ENCODE measurements around the gene COL10A1. TPM values are rescaled to one million over a fixed set of nuclear protein-coding genes. Genes with fewer than 3 reads are reported as not detected.
A peak's percentile ranks its signal among the peaks of the same experiment; 100 is the strongest.

COL10A1 gene
- total RNA-seq, 1 donor from 2014 or later, result not detected

DNA sequence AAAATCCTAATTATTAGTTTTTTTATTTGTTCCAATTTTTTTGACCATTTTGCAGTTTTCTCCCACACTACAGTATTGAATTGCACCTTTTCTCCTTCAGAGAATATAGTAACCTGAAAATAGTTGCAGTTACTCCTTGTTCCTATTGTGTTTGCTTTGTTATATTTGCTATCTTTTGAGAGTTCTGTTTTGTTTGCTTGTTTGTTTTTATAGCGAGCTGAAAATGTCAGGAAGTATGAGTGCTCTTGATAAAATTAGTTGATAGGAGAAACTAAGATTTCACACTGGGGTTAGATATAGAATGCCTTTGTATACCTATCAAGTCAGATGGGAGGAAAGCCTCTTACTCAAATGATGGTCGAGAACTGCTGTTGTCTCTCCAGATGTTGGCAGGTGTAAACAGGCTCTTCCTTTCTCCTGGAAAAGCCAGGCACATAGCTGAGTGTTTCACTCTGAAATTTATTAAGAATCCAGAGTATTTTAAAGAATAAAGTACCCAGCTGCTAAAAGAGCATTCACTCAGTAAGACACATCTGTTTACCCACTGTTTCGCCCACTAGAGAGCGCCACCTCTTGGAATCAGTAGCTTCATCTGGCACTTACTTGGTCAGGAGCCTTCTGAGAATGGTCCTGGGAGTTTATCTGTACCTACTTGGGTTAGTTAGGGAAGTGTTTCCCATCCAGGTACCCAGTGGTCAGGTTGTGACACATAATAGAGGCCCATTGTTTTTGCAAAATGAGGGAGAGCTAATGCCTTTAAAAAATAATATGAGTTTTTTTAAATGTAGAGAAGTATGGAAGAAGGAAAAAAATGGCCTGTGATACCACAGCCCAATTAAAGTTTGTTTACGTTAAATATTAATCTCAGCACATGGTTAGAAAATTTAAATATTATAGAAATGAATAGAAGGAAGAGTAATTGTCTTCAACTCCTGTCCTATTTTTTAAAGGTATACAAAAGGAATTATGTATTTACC, 14.1 kb downstream of the COL10A1 start:
- Mint-ChIP-seq H3K36me3 (ENCODE audit: low read depth) (peaks cover 56% of the 10 kb centered on the region), H3K27me3 (ENCODE audit: low read depth) (no peaks in the 10 kb centered on the region), H3K9me3 (no peaks in the 10 kb centered on the region), H3K4me1 (ENCODE audit: low read depth) (peaks cover 2% of the 10 kb centered on the region), H3K27ac (no peak overlapping the region), H3K4me3 (ENCODE audit: low read depth) (no peak overlapping the region)
- no peak for DNase-seq (ENCODE audit: low spot score)
- intact Hi-C loops (cut with micrococcal nuclease), result no loop called here

- intact Hi-C loops (cut with micrococcal nuclease), result no loop called here
- Mint-ChIP-seq H3K27ac (no peak overlapping the region), H3K36me3 (ENCODE audit: low read depth) (peaks cover 52% of the 10 kb centered on the region), H3K4me3 (ENCODE audit: low read depth) (no peak overlapping the region), H3K9me3 (no peaks in the 10 kb centered on the region), H3K4me1 (ENCODE audit: low read depth) (peaks cover 22% of the 10 kb centered on the region), H3K27me3 (ENCODE audit: low read depth) (no peaks in the 10 kb centered on the region)
- no peak for DNase-seq (ENCODE audit: low spot score)
These were observed 17.1 kb downstream of the COL10A1 start for GRCh38 chr6:116108836-116109235.

- no peaks in the 10 kb centered on the region for H3K27me3 Mint-ChIP-seq (ENCODE audit: low read depth)
- H3K27ac Mint-ChIP-seq, result no peak overlapping the region
- intact Hi-C loops (cut with micrococcal nuclease), result no loop called here
- no peak for DNase-seq (ENCODE audit: low spot score)
- peaks cover 42% of the 10 kb centered on the region for H3K36me3 Mint-ChIP-seq (ENCODE audit: low read depth)
- H3K4me1 Mint-ChIP-seq (ENCODE audit: low read depth), result peaks cover 45% of the 10 kb centered on the region
- no peaks in the 10 kb centered on the region for H3K9me3 Mint-ChIP-seq
- no peak overlapping the region for H3K4me3 Mint-ChIP-seq (ENCODE audit: low read depth)
These were observed 19.8 kb downstream of the COL10A1 start for GRCh38 chr6:116106146-116106545.

DNA sequence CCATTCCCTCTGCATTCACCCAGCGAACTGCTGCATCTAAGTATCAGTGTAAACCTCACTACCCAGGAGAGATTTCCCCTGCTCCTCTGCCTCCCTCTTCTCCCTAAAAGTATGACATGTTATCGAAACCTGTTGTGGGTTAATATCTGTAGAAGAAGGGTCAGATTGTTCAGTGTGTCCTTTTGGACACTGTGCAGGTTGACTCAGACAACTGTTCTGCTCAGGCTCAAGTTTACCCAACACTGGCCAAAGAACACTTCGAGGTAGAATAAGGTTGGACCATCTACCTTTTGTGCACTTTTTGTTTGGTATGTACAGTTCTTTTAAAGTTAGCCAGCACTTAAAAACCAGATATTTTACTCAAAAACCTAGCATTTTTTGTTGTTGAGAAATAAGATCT, 20.7 kb downstream of the COL10A1 start:
- no peak for DNase-seq (ENCODE audit: low spot score)
- intact Hi-C loops (cut with micrococcal nuclease), result no loop called here

GRCh38 chr6:116104636-116105035, 21.3 kb downstream of the COL10A1 start:
- Mint-ChIP-seq H3K4me1 (ENCODE audit: low read depth) (peaks cover 50% of the 10 kb centered on the region), H3K9me3 (no peaks in the 10 kb centered on the region), H3K27ac (no peak overlapping the region), H3K36me3 (ENCODE audit: low read depth) (peaks cover 34% of the 10 kb centered on the region), H3K27me3 (ENCODE audit: low read depth) (no peaks in the 10 kb centered on the region), H3K4me3 (ENCODE audit: low read depth) (no peak overlapping the region)
- no peak for DNase-seq (ENCODE audit: low spot score)
- intact Hi-C loops (cut with micrococcal nuclease), result loop anchor here (5.0 kb wide), 2 partner anchors 148 to 212 kb away; partner anchors contain the start of gene TSPYL4

More for the DNA sequence above, 20.7 kb downstream of the COL10A1 start:
- H3K36me3 Mint-ChIP-seq (ENCODE audit: low read depth), result peaks cover 38% of the 10 kb centered on the region
- no peaks in the 10 kb centered on the region for H3K9me3 Mint-ChIP-seq
- no peaks in the 10 kb centered on the region for H3K27me3 Mint-ChIP-seq (ENCODE audit: low read depth)
- no peak overlapping the region for H3K4me3 Mint-ChIP-seq (ENCODE audit: low read depth)
- no peak overlapping the region for H3K27ac Mint-ChIP-seq
- peaks cover 45% of the 10 kb centered on the region for H3K4me1 Mint-ChIP-seq (ENCODE audit: low read depth)

DNA sequence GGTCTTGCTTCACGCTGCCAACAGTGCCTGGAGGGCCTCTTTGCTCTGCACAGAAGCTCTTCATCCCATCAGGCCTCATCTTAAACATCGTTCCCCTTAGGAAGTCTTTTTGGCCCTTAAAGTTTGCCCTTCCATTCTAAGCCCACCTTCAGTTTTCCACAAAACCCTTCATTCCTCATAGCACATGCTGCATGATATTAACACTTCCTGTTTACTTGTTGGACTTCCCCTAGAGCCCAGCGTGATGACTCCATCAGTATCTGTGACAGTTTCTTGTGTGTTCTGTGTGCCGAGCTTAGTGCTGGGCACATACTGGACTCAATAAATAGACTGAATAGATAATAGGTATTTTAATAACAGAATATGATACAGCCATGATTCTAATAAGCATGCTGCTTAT, 23.1 kb downstream of the COL10A1 start:
- Mint-ChIP-seq H3K36me3 (ENCODE audit: low read depth) (peaks cover 24% of the 10 kb centered on the region), H3K4me1 (ENCODE audit: low read depth) (peaks cover 61% of the 10 kb centered on the region), H3K27ac (peak overlapping the region; percentile 85), H3K9me3 (no peaks in the 10 kb centered on the region), H3K4me3 (ENCODE audit: low read depth) (peak overlapping the region; percentile 89), H3K27me3 (ENCODE audit: low read depth) (no peaks in the 10 kb centered on the region)
- intact Hi-C loops (cut with micrococcal nuclease), result loop anchor here (5.0 kb wide), 2 partner anchors 149 to 211 kb away; partner anchors contain the start of gene TSPYL4
- no peak for DNase-seq (ENCODE audit: low spot score)

GRCh38 chr6:116101790-116102189, 24.1 kb downstream of the COL10A1 start:
- H3K27me3 Mint-ChIP-seq (ENCODE audit: low read depth), result no peaks in the 10 kb centered on the region

DNA sequence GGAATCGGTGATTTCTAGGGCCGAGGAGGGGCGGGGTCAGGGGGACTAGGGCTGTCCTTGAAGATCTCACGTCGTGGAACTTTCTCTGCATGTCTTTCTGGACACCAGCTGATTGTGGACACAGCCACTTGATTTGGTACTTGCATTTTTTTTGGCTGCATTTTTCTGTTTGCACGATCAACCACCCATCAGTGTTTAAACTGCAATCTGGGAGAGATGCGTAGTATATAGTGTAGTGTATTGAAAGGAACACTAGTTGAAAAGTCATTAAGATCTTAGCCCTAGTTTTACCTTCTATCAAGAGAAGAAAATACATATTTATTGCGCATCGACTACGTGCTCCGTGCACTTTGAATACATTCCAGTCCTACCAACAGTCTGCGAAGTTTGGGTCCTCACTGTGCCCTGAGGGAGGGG, 24.6 kb downstream of the COL10A1 start:
- Mint-ChIP-seq H3K27me3 (ENCODE audit: low read depth) (no peaks in the 10 kb centered on the region), H3K36me3 (ENCODE audit: low read depth) (peaks cover 29% of the 10 kb centered on the region), H3K4me1 (ENCODE audit: low read depth) (peaks cover 61% of the 10 kb centered on the region), H3K4me3 (ENCODE audit: low read depth) (peak overlapping the region; percentile 89), H3K27ac (peak overlapping the region; percentile 85), H3K9me3 (peaks cover 6% of the 10 kb centered on the region)
- intact Hi-C loops (cut with micrococcal nuclease), result loop anchor here (1.0 to 5.0 kb wide), 4 partner anchors 11 to 469 kb away; partner anchors contain the start of genes RWDD1 and TSPYL4
- DNase-seq (ENCODE audit: low spot score), result no peak

More at GRCh38 chr6:116101790-116102189, 24.1 kb downstream of the COL10A1 start:
- Mint-ChIP-seq H3K9me3 (peaks cover under 1% of the 10 kb centered on the region), H3K4me3 (ENCODE audit: low read depth) (peak overlapping the region; percentile 89), H3K27ac (peak overlapping the region; percentile 85), H3K4me1 (ENCODE audit: low read depth) (peaks cover 61% of the 10 kb centered on the region), H3K36me3 (ENCODE audit: low read depth) (peaks cover 25% of the 10 kb centered on the region)
- intact Hi-C loops (cut with micrococcal nuclease), result loop anchor here (1.0 to 5.0 kb wide), 4 partner anchors 11 to 469 kb away; partner anchors contain the start of genes RWDD1 and TSPYL4
- DNase-seq (ENCODE audit: low spot score), result no peak

DNA sequence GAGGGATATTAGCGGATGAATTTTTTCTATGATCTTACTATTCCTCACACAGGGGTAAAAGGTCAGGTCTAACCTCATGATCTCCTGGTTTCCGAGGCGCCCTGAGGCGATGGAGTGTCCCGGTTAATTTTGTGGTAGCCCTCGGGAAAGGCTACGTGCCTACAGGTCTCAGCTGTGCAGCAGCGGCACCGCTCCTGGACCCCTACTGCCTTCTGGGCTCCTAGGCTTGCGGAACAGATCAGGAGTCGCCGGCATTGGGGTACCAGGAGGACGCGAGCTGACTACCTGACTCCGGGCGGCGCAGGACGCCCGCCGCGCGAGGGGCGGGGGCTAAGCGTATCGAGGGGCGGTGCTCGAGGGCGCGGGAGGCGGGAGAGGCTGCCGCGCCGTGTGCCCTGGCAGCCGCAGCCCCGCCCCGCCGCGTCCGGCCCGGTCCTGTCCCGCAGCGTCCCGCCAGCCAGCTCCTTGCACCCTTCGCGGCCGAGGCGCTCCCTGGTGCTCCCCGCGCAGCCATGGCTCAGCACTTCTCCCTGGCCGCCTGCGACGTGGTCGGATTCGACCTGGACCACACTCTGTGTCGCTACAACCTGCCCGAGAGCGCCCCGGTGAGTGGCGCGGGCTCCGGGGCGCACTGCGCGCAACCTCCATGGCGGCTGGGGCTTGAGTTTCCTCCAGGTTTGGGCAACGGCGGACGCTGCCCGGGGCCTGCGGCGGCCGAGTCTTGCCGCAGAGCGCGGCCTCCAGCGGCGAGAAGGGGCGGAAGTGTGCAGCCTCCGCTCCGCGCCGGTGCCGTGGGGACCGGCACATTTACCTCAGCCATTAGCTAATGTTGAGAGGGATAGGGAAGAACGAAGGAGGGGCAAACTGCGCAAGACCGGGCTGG, 25.3 kb downstream of the COL10A1 start, which contains the start of gene NT5DC1:
NT5DC1 (plus strand) TSS at position 435 of the 883 bp plus-strand sequence; CDS start at position 513, 78 bp downstream.
- Mint-ChIP-seq H3K4me1 (ENCODE audit: low read depth) (peaks cover 55% of the 10 kb centered on the region), H3K27me3 (ENCODE audit: low read depth) (no peaks in the 10 kb centered on the region), H3K27ac (peak within 1 kb of the TSS; percentile 89), H3K4me3 (ENCODE audit: low read depth) (peak within 1 kb of the TSS; percentile 89), H3K9me3 (peaks cover 12% of the 10 kb centered on the region), H3K36me3 (ENCODE audit: low read depth) (peaks cover 34% of the 10 kb centered on the region)
- DNase-seq (ENCODE audit: low spot score), result peak; percentile 83
- intact Hi-C loops (cut with micrococcal nuclease), result loop anchor here (1.0 to 5.0 kb wide), 4 partner anchors 10 to 470 kb away; partner anchors contain the start of genes RWDD1 and TSPYL4

- Mint-ChIP-seq H3K4me3 (ENCODE audit: low read depth) (no peak overlapping the region), H3K36me3 (ENCODE audit: low read depth) (peaks cover 30% of the 10 kb centered on the region), H3K4me1 (ENCODE audit: low read depth) (peaks cover 42% of the 10 kb centered on the region), H3K9me3 (peaks cover 26% of the 10 kb centered on the region), H3K27ac (no peak overlapping the region), H3K27me3 (ENCODE audit: low read depth) (no peaks in the 10 kb centered on the region)
- intact Hi-C loops (cut with micrococcal nuclease), result no loop called here
- DNase-seq (ENCODE audit: low spot score), result no peak
These were observed 26.9 kb downstream of the COL10A1 start for GRCh38 chr6:116099036-116099435.

DNA sequence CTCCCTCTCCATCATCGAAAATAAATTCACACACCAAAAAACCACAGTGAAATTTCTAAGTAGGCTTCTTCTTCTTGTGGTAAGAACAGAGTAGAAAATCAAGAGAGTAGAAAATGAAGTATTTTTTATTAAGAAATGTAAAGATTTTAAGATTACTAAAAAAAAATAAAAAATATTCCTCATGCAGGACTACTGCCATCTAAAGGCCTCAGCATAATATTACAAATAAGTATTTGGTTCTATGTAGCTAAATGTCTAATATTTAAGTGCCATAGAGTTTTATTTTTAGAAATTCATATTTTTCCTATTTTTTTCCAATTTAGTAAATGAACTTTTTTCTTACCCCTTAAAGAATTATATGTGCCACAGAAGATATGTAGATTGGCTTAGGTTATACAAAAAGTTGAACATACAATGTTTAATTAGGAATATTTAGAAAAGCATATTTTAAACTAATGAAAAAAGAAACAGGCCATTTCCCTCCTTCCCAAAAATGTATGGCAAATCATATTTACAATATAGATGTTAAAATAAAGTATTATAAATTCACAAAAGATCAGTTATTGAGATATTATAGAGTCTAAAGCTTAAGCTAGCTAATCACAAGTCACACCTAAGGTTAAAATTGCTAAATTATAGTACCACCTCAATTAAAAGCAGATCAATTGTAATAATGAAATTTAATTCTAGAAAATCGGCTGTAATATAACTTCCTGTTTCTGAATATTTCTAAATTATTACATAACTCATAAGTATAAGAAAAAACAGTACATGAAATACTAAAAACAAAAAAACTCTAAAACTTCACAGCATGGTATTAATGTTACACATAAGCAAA, 28.7 kb downstream of the COL10A1 start:
- intact Hi-C loops (cut with micrococcal nuclease), result loop anchor here (1.0 kb wide), 1 partner anchor 86 kb away; no protein-coding TSS in a partner anchor
- peaks cover 27% of the 10 kb centered on the region for H3K4me1 Mint-ChIP-seq (ENCODE audit: low read depth)
- H3K36me3 Mint-ChIP-seq (ENCODE audit: low read depth), result peaks cover 20% of the 10 kb centered on the region
- H3K9me3 Mint-ChIP-seq, result peaks cover 26% of the 10 kb centered on the region
- no peak overlapping the region for H3K27ac Mint-ChIP-seq
- DNase-seq (ENCODE audit: low spot score), result no peak
- no peaks in the 10 kb centered on the region for H3K27me3 Mint-ChIP-seq (ENCODE audit: low read depth)
- H3K4me3 Mint-ChIP-seq (ENCODE audit: low read depth), result no peak overlapping the region
